PC-3 (cell line): ENCODE measurements around the gene CLDN20.

Experiments used
- CTCF ChIP-seq: fragments of 300-600 bp; sonication (generic); conservative IDR thresholded peaks from 2 replicates; pipeline ENCODE4 v1.5.1; 2017; ENCODE audit warnings: antibody characterized with exemption, low read depth, mild to moderate bottlenecking, low read length
- EZH2 ChIP-seq: fragments of 300-600 bp; sonication (generic); IDR thresholded peaks from one replicate; pipeline ENCODE4 v1.6.1; 2017; ENCODE audit warnings: antibody characterized with exemption, mild to moderate bottlenecking, low read length; ENCODE audit not compliant: unreplicated experiment
- EZH2phosphoT487 ChIP-seq: fragments of 300-600 bp; sonication (generic); IDR thresholded peaks from 2 replicates; pipeline ENCODE4 v1.6.1; 2018; ENCODE audit warnings: mild to moderate bottlenecking, antibody characterized with exemption, low read length, borderline replicate concordance

- TF ChIP-seq CTCF: no peak
- no peak for TF ChIP-seq EZH2phosphoT487
- no peak for TF ChIP-seq EZH2
Measured at GRCh38 chr6:155291291-155291690, 27.5 kb downstream of the CLDN20 start.
